Colonic mucosa (tissue), 4 donors: ENCODE measurements around the gene RECQL5. TPM values are rescaled to one million over a fixed set of nuclear protein-coding genes. Genes with fewer than 3 reads are reported as not detected.

Experiments used
- DNase-seq: peaks from one replicate; pipeline ENCODE4 v3.0.0-alpha.2; 2020
- H3K27ac ChIP-seq: fragments of 200-600 bp; one replicate; pipeline ENCODE4 v1.8.0; 2021
- H3K27me3 ChIP-seq: fragments of 200-600 bp; one replicate; pipeline ENCODE4 v1.8.0; 2021
- H3K36me3 ChIP-seq: fragments of 200-600 bp; one replicate; pipeline ENCODE4 v1.8.0; 2021
- H3K4me1 ChIP-seq: fragments of 200-600 bp; one replicate; pipeline ENCODE4 v1.8.0; 2021; ENCODE audit warnings: mild to moderate bottlenecking
- H3K4me3 ChIP-seq: fragments of 200-600 bp; one replicate; pipeline ENCODE4 v1.8.0; 2021
- H3K9ac ChIP-seq, 2 donors: one replicate each; pipeline ENCODE4 v1.7.0; 2013; ENCODE audit warnings: control low read depth in 2 of 2, low read depth in 2 of 2, low read length in 2 of 2
- H3K9me3 ChIP-seq: fragments of 200-600 bp; one replicate; pipeline ENCODE4 v1.8.0; 2021
- intact Hi-C: fragments of 100-400 bp; cut with DNase I; formaldehyde crosslinking; loops from one replicate; pipeline ENCODE4 v1.14.1; 2022
- total RNA-seq, 2 donors: library from RNA; stranded (reverse); fragmentation: NEBNext Ultra II Directional in 1 of 2; extraction: Animal tissue kit (Norgen Biotek cat#: 25700) in 1 of 2; gene quantifications; one replicate each; pipeline ENCODE4 v1.2.1, GENCODE V29; 2021
- TF ChIP-seq, protein P1 (sequence below): fragments of 200-600 bp; IDR thresholded peaks from one replicate; pipeline ENCODE4 v1.8.0; 2022; ENCODE audit warnings: antibody characterized with exemption, mild to moderate bottlenecking
- donor health status: healthy.
- donor health status: DM: no; HTN: no; CAD: no.
- donor health status: DM: no; HTN: no; CAD: no.

The RECQL5 gene
- 10 to 100 TPM; 18.7 to 43.1 TPM for total RNA-seq

DNA sequence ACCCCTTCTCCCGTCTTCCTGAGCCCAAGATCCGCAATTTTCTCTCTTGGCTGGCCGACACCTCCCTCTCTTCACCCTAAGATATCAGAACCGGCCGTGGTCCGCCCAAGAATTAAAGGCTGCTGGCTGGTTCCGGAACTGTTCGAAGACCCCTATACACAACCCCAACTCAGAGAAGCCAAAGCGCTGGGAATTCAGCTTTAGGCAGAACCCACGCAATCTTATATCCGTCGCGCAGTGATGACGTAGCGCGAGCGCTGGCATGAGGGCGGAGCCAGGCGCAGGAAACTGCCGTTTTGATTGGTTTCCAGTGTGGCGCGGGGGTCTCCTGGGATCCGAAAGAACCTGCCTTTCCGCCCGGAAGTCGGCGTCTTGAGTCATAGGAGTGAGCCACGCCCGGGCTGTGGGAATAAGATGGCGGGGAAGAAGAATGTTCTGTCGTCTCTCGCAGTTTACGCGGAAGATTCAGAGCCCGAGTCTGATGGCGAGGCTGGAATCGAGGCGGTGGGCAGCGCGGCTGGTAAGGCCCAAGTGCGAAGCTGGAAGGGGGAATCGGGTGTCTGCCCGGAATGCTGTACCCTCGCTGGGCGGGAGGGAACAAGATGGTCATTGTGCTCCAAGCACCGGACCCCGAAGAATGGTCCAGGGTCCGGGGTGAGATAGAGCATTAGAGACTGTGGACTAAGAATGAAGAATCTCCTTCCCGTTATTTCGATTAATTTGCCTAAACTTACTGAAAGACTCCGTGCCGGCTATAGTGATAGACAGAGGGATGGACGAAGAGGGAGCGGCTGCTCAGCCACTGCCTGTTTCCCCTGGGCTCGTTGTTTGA, at the start of gene RECQL5, which contains the start of gene SAP30BP:
Gene RECQL5, minus strand, starts transcription at position 196 of the 832 bp plus-strand sequence. CDS start 597 bp downstream, outside the sequence.
Gene SAP30BP, plus strand, starts transcription at position 380 of the 832 bp plus-strand sequence. Its CDS starts 35 bp downstream, at position 415.
- Histone ChIP-seq H3K4me3 (peak within 1 kb of the TSS; percentile 79), H3K27me3 (no peaks in the 10 kb centered on the region), H3K27ac (peak within 1 kb of the TSS; percentile 50), H3K9ac (peak within 1 kb of the TSS; percentile 88 to 96), H3K36me3 (peaks cover 19% of the 10 kb centered on the region), H3K9me3 (no peaks in the 10 kb centered on the region), H3K4me1 (no peaks in the 10 kb centered on the region)
- intact Hi-C loops: no loop called here
- TF ChIP-seq, protein P1, sequence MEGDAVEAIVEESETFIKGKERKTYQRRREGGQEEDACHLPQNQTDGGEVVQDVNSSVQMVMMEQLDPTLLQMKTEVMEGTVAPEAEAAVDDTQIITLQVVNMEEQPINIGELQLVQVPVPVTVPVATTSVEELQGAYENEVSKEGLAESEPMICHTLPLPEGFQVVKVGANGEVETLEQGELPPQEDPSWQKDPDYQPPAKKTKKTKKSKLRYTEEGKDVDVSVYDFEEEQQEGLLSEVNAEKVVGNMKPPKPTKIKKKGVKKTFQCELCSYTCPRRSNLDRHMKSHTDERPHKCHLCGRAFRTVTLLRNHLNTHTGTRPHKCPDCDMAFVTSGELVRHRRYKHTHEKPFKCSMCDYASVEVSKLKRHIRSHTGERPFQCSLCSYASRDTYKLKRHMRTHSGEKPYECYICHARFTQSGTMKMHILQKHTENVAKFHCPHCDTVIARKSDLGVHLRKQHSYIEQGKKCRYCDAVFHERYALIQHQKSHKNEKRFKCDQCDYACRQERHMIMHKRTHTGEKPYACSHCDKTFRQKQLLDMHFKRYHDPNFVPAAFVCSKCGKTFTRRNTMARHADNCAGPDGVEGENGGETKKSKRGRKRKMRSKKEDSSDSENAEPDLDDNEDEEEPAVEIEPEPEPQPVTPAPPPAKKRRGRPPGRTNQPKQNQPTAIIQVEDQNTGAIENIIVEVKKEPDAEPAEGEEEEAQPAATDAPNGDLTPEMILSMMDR: no peak
- peak; percentile 99 for DNase-seq

DNA sequence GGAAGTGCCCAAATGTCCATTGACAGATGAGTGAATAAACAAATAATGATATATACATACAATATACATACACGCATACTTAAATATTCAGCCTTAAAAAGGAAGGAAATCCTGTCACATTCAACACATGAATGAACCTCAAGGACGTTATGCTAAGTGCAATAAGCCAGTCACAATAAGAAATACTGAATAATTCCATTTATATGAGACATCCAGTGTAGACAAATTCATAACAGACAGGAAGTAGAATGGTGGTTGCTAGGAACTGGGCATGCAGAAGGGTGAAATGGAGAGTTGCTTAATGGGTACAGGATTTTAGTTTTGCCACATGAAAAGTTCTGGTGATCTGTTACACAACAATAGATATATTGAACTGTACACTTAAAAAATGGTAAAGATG, 45.5 kb upstream of the RECQL5 start:
- H3K4me1 ChIP-seq: no peaks in the 10 kb centered on the region
- H3K36me3 ChIP-seq: no peaks in the 10 kb centered on the region
- no peak for DNase-seq
- no peaks in the 10 kb centered on the region for H3K27me3 ChIP-seq
- TF ChIP-seq, protein P1: no peak
- H3K27ac ChIP-seq: no peak overlapping the region
- H3K4me3 ChIP-seq: no peak overlapping the region
- intact Hi-C loops: no loop called here
- H3K9me3 ChIP-seq: no peaks in the 10 kb centered on the region
- H3K9ac ChIP-seq: no peak overlapping the region

DNA sequence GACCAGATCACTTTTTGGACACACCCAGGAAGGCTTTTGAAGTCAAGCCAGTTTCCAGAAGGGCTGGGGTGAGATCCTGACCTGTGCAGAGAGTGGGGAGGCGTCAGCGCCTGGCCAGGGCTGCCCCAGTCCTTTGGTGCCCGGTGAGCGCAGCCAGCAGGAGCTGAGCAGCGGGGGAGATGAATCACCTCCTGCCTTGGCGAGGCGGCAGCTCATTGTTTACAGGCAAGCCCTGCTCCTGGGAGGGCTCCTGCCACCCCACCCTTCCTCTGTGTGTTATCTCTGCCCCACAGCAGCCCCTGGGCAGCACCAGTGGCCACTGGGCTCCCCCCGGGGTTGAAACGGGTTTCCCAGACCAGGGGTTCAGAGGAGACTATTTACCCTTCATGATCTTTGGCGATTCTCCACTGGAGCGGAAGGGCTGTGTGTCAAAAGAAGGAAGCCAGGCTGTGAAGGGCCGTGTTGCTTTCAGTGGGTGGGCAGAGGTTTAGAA, 40.2 kb upstream of the RECQL5 start:
- no peak for DNase-seq

DNA sequence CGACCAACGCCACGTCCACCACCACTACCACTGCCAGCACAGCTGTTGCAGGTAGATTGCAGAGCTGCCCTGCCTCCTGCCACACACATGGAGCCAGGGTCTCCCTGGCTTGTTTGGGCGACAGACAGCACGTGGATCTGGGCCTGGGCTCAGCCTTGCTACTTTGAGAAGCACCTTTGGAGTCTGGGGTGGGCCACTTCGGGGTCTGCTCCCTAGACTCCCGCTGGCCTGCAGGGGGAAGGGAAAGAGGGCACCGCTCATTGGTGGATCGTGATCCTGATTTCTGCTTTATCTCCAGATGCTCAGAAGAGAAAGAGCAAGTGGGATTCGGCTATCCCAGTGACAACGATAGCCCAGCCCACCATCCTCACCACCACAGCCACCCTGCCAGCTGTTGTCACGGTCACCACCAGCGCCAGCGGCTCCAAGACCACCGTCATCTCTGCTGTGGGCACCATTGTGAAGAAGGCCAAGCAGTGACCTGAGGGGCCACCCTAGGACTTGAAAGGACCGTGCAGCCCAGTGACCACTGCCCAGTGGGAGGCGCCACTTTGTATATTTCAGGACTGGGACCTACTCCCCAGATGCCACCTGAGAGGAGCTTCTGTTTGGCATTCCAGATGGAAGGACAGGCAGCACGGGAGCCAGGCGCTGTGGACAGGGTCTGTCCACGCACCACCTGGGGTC, 39.2 kb upstream of the RECQL5 start:
- H3K27me3 ChIP-seq: no peaks in the 10 kb centered on the region
- H3K27ac ChIP-seq: no peak overlapping the region
- H3K4me3 ChIP-seq: no peak overlapping the region
- TF ChIP-seq, protein P1: no peak
- intact Hi-C loops: no loop called here
- peaks cover 12% of the 10 kb centered on the region for H3K36me3 ChIP-seq
- H3K4me1 ChIP-seq: no peaks in the 10 kb centered on the region
- DNase-seq: no peak
- H3K9ac ChIP-seq: no peak overlapping the region
- H3K9me3 ChIP-seq: no peaks in the 10 kb centered on the region

More for the DNA sequence above, 40.2 kb upstream of the RECQL5 start:
- intact Hi-C loops: no loop called here
- H3K9me3 ChIP-seq: no peaks in the 10 kb centered on the region
- H3K27me3 ChIP-seq: no peaks in the 10 kb centered on the region
- H3K9ac ChIP-seq: no peak overlapping the region
- H3K4me1 ChIP-seq: no peaks in the 10 kb centered on the region
- H3K4me3 ChIP-seq: no peak overlapping the region
- no peak overlapping the region for H3K27ac ChIP-seq
- TF ChIP-seq, protein P1: no peak
- H3K36me3 ChIP-seq: peaks cover 12% of the 10 kb centered on the region

DNA sequence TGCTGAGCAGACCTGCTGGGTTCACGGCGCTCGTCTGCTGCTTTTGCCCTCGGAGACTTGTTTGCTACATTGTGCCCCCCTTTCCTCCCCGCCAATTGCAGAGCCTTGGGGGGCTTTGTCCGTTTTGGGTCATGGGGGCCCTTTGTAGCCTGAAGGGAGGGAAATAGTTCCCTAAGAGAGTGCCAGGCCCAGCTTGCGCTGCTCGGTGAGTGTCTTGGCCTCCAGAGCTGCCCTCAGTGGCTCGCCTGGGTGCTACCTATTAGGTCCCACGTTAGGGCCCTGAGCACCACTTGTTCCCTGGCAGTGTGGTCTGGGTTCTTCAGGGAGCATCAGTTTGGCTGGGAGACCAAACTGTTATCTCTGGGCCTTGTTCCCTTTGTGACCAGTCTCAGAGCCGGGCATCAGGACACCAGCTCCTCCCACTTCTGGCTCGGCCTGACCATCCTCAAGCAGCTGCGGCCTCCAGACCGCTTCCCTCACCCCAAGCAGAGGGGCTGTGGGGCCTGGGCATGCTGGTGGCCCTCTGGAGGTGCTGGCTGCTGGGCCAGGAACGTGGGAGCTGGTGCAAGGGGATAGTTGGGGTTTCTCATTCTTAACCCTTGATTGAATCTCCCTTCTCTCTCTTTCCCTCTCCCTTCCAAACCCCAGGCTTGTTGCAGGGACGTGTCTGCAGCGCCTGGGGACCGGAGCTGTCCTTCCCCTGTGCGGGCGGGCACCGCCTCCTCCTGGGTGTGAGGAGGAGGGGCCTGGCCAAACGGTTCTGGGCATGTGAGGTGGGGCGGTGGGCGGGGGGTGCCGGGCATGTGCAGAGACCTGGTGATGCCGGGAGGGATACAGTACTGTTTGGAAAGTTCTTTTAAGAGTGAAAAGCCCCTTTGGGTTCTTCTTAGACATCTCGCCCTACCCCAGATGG, 38.3 kb upstream of the RECQL5 start:
- Histone ChIP-seq H3K27me3 (no peaks in the 10 kb centered on the region), H3K4me1 (no peaks in the 10 kb centered on the region), H3K9me3 (no peaks in the 10 kb centered on the region), H3K36me3 (peaks cover 12% of the 10 kb centered on the region), H3K4me3 (no peak overlapping the region), H3K27ac (no peak overlapping the region), H3K9ac (no peak overlapping the region)
- DNase-seq: no peak
- TF ChIP-seq, protein P1: no peak
- intact Hi-C loops: no loop called here
